Astrocyte (in vitro differentiated cells and primary cell): ENCODE data around the gene ACTC1. TPM values are rescaled to one million over a fixed set of nuclear protein-coding genes. Genes with fewer than 3 reads are reported as not detected.

Experiments
- DNase-seq: peaks from one replicate; pipeline ENCODE4 v3.0.0-alpha.2; 2010; ENCODE audit warnings: low read depth
- FAIRE-seq: peaks from 2 replicates; lab custom pipeline; 2011; peaks lifted over from hg19 to GRCh38; lab: Jason Lieb, UNC
- H2AFZ ChIP-seq: 2 replicates; pipeline ENCODE4 v1.6.0; 2012; ENCODE audit warnings: low read depth, low read length, inconsistent platforms
- H3K27ac ChIP-seq: 2 replicates; pipeline ENCODE4 v1.5.1; 2011; ENCODE audit warnings: low read depth, low read length, inconsistent platforms
- H3K27me3 ChIP-seq: 2 replicates; pipeline ENCODE4 v1.6.0; 2011; ENCODE audit warnings: low read length, inconsistent platforms; ENCODE audit not compliant: insufficient read depth
- H3K36me3 ChIP-seq: 2 replicates; pipeline ENCODE4 v1.5.1; 2011; ENCODE audit warnings: low read length, inconsistent platforms; ENCODE audit not compliant: insufficient read depth
- H3K4me1 ChIP-seq: 2 replicates; pipeline ENCODE4 v1.5.1; 2011; ENCODE audit warnings: low read length, inconsistent platforms; ENCODE audit not compliant: insufficient read depth
- H3K4me2 ChIP-seq: 2 replicates; pipeline ENCODE4 v1.6.0; 2012; ENCODE audit warnings: low read length, inconsistent platforms
- H3K4me3 ChIP-seq: 2 replicates; pipeline ENCODE4 v1.5.1; 2011; ENCODE audit warnings: low read depth, mild to moderate bottlenecking, low read length, inconsistent platforms; ENCODE audit not compliant: insufficient read depth
- H3K79me2 ChIP-seq: 2 replicates; pipeline ENCODE4 v1.6.0; 2012; ENCODE audit warnings: mild to moderate bottlenecking, low read length, inconsistent platforms; ENCODE audit not compliant: insufficient read depth
- H3K9ac ChIP-seq: 2 replicates; pipeline ENCODE4 v1.6.0; 2012; ENCODE audit warnings: mild to moderate bottlenecking, low read length, inconsistent platforms
- H3K9me3 ChIP-seq: 2 replicates; pipeline ENCODE4 v1.5.1; 2012; ENCODE audit warnings: low read depth, mild to moderate bottlenecking, low read length, inconsistent platforms; ENCODE audit not compliant: insufficient read depth
- H4K20me1 ChIP-seq: 2 replicates; pipeline ENCODE4 v1.6.0; 2012; ENCODE audit warnings: low read length, inconsistent platforms; ENCODE audit not compliant: insufficient read depth
- H3K27ac Mint-ChIP-seq: one replicate; pipeline ENCODE4 v1.8.0; 2021; ENCODE audit warnings: mild to moderate bottlenecking, mixed read lengths; ENCODE audit not compliant: unreplicated experiment
- H3K27me3 Mint-ChIP-seq: one replicate; pipeline ENCODE4 v1.8.0; 2021; ENCODE audit warnings: low read depth, mixed read lengths; ENCODE audit not compliant: unreplicated experiment
- H3K36me3 Mint-ChIP-seq: one replicate; pipeline ENCODE4 v1.8.0; 2021; ENCODE audit warnings: low read depth, mixed read lengths; ENCODE audit not compliant: unreplicated experiment
- H3K4me1 Mint-ChIP-seq: one replicate; pipeline ENCODE4 v1.8.0; 2021; ENCODE audit warnings: low read depth, mixed read lengths; ENCODE audit not compliant: unreplicated experiment
- H3K4me3 Mint-ChIP-seq: one replicate; pipeline ENCODE4 v1.8.0; 2021; ENCODE audit warnings: mild to moderate bottlenecking, moderate library complexity, mixed read lengths; ENCODE audit not compliant: unreplicated experiment
- H3K9me3 Mint-ChIP-seq: one replicate; pipeline ENCODE4 v1.8.0; 2021; ENCODE audit warnings: mild to moderate bottlenecking, mixed read lengths; ENCODE audit not compliant: unreplicated experiment
- EZH2 ChIP-seq: IDR thresholded peaks from 2 replicates; pipeline ENCODE4 v1.6.1; 2012; ENCODE audit warnings: mild to moderate bottlenecking, low read length, inconsistent platforms; ENCODE audit not compliant: insufficient read depth
- total RNA-seq: library from RNA; stranded (reverse); gene quantifications from 2 replicates; pipeline ENCODE4 v1.2.1, GENCODE V29; 2021
- TF ChIP-seq, protein P1 (sequence below): IDR thresholded peaks from 2 replicates; pipeline ENCODE4 v1.5.1; 2011; ENCODE audit warnings: low read depth, mild to moderate bottlenecking, inconsistent platforms, low read length, moderate library complexity; ENCODE audit not compliant: insufficient read depth

Gene ACTC1
- total RNA-seq, 1 donor from 2014 or later = 942 TPM

DNA sequence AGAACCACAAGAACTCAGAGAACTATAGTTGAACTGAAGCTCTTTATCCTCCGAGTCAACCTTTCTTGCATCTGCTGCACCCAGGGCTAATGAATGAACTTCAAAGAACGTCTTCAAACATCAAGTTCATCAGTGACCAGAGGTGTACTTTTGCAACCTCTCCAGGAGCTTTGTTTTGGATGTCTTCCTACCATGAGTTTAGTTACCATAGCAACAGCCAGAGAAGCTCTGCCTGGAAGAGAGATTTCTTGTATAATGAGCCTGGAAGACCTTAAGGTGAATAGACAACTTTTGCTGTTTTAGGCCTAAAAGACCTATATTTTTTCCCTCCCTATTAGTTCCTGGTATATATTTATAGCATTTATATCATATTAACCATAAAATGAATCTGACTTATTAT is 9.1 kb downstream of the ACTC1 start:
- no peaks in the 10 kb centered on the region for H4K20me1 ChIP-seq
- H3K4me1 ChIP-seq = no peaks in the 10 kb centered on the region
- no peaks in the 10 kb centered on the region for H3K9me3 ChIP-seq
- no peaks in the 10 kb centered on the region for H3K79me2 ChIP-seq
- no peak overlapping the region for H3K27ac ChIP-seq
- no peak for DNase-seq
- no peak overlapping the region for H2AFZ ChIP-seq
- no peak overlapping the region for H3K9ac ChIP-seq
- H3K27me3 ChIP-seq = peaks cover 5% of the 10 kb centered on the region
- H3K4me1 Mint-ChIP-seq = peaks cover 4% of the 10 kb centered on the region
- no peak for FAIRE-seq
- peaks cover 2% of the 10 kb centered on the region for H3K27me3 Mint-ChIP-seq
- H3K9me3 Mint-ChIP-seq = no peaks in the 10 kb centered on the region
- no peaks in the 10 kb centered on the region for H3K36me3 Mint-ChIP-seq
- no peaks in the 10 kb centered on the region for H3K36me3 ChIP-seq
- H3K27ac Mint-ChIP-seq = no peak overlapping the region
- H3K4me3 Mint-ChIP-seq = no peak overlapping the region
- H3K4me2 ChIP-seq = no peak overlapping the region
- TF ChIP-seq, protein P1, sequence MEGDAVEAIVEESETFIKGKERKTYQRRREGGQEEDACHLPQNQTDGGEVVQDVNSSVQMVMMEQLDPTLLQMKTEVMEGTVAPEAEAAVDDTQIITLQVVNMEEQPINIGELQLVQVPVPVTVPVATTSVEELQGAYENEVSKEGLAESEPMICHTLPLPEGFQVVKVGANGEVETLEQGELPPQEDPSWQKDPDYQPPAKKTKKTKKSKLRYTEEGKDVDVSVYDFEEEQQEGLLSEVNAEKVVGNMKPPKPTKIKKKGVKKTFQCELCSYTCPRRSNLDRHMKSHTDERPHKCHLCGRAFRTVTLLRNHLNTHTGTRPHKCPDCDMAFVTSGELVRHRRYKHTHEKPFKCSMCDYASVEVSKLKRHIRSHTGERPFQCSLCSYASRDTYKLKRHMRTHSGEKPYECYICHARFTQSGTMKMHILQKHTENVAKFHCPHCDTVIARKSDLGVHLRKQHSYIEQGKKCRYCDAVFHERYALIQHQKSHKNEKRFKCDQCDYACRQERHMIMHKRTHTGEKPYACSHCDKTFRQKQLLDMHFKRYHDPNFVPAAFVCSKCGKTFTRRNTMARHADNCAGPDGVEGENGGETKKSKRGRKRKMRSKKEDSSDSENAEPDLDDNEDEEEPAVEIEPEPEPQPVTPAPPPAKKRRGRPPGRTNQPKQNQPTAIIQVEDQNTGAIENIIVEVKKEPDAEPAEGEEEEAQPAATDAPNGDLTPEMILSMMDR = no peak
- no peak for TF ChIP-seq EZH2
- H3K4me3 ChIP-seq = no peak overlapping the region

DNA sequence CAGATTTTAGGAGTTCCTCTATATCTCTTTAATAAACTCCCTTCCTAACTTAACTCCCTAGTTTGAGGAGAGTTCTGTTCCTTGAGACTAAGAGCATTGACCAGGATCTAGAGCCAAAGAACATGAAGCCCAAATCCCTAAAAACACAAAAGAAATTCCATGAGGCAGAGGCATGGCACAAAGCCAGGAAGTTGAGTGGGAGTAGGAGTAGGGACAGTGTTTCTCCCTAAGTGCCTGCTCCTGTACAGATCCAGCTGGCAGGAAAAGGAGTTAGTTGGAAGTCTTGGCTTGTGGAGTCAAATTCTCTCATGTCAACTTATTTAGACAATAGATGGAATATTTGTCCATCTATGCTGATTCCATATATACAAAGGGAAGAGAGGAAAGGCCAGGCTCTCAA is 11.4 kb downstream of the ACTC1 start:
- Mint-ChIP-seq H3K9me3 (no peaks in the 10 kb centered on the region), H3K36me3 (no peaks in the 10 kb centered on the region), H3K27me3 (peaks cover 2% of the 10 kb centered on the region), H3K4me1 (peaks cover 4% of the 10 kb centered on the region), H3K4me3 (no peak overlapping the region), H3K27ac (no peak overlapping the region)
- Histone ChIP-seq H3K9me3 (no peaks in the 10 kb centered on the region), H4K20me1 (no peaks in the 10 kb centered on the region), H3K4me1 (no peaks in the 10 kb centered on the region), H3K36me3 (no peaks in the 10 kb centered on the region), H3K4me2 (no peak overlapping the region), H3K9ac (no peak overlapping the region), H3K27ac (no peak overlapping the region), H3K27me3 (peaks cover 2% of the 10 kb centered on the region), H2AFZ (no peak overlapping the region), H3K79me2 (no peaks in the 10 kb centered on the region), H3K4me3 (no peak overlapping the region)
- DNase-seq = no peak
- no peak for FAIRE-seq
- TF ChIP-seq, protein P1 = no peak
- TF ChIP-seq EZH2 = no peak

DNA sequence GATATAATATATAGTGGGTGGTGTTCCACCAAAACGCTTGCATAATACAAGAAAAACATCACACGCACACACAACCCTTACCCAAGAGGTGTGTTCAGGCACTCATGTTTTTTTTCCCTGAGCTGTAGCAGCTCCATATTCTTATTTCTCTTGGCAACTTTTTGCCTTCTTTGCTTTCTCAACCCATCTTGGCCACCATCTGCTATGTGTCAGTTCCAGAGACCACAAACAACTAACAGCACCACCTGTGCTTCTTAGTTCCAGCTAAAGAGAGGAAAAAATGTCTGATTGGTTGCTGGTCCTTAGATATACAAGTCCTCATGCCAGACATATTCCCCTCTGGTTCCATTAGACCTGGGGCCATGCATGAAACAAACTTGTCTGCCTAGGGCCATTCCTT is 11.9 kb downstream of the ACTC1 start:
- DNase-seq (no peak), FAIRE-seq (no peak)
- no peak overlapping the region for H3K4me3 ChIP-seq
- no peaks in the 10 kb centered on the region for H3K4me1 ChIP-seq
- TF ChIP-seq EZH2 = no peak
- Mint-ChIP-seq H3K27ac (no peak overlapping the region), H3K27me3 (peaks cover 2% of the 10 kb centered on the region), H3K4me1 (peaks cover 4% of the 10 kb centered on the region), H3K4me3 (no peak overlapping the region), H3K36me3 (no peaks in the 10 kb centered on the region), H3K9me3 (no peaks in the 10 kb centered on the region)
- H3K27ac ChIP-seq = no peak overlapping the region
- H3K9ac ChIP-seq = no peak overlapping the region
- H3K36me3 ChIP-seq = no peaks in the 10 kb centered on the region
- H3K9me3 ChIP-seq = no peaks in the 10 kb centered on the region
- no peaks in the 10 kb centered on the region for H4K20me1 ChIP-seq
- no peak overlapping the region for H2AFZ ChIP-seq
- H3K79me2 ChIP-seq = no peaks in the 10 kb centered on the region
- H3K4me2 ChIP-seq = no peak overlapping the region
- no peaks in the 10 kb centered on the region for H3K27me3 ChIP-seq
